Adrenal gland (tissue), 5 donors: ENCODE data around the gene DIAPH1.

Experiments used
- CTCF ChIP-seq, 6 experiments: fragments of 450-650 bp in 4 of 6; fragments of 200-600 bp in 2 of 6; sonication (generic) in 1 of 6; IDR thresholded peaks; 1 replicate in 5 of 6; 2 replicates in 1 of 6; pipeline versions ENCODE4 v1.5.1 to v1.8.0; 2016 to 2021; ENCODE audit warnings: antibody characterized with exemption in 6 of 6, mild to moderate bottlenecking in 2 of 6, moderate library complexity in 1 of 6
- POLR2A ChIP-seq, 2 donors: fragments of 450-650 bp; IDR thresholded peaks; one replicate each; pipeline ENCODE4 v1.6.1; 2017; ENCODE audit warnings: antibody characterized with exemption in 2 of 2, mild to moderate bottlenecking in 2 of 2, moderate library complexity in 1 of 2
- donor health status: DM: no; HTN: no; CAD: no.

GRCh38 chr5:141485321-141486055 lies 133.3 kb downstream of the DIAPH1 start:
- TF ChIP-seq CTCF (IDR thresholded peaks at IDR 0.05): no peak
- TF ChIP-seq POLR2A (IDR thresholded peaks at IDR 0.05): no peak
